Psoas muscle (tissue), 8 donors: ENCODE data around the gene SCGB3A2. TPM values are rescaled to one million over a fixed set of nuclear protein-coding genes. Genes with fewer than 3 reads are reported as not detected.

Source experiments
- ATAC-seq, 4 donors: fragments of 200-7000 bp; cut with Tn5 transposase; one replicate each; pipeline ENCODE4 v1.9.1; 2020; ENCODE audit warnings: moderate library complexity in 3 of 4, mild to moderate bottlenecking in 2 of 4
- DNase-seq, 2 donors: peaks; one replicate each; pipeline ENCODE4 v3.0.0-alpha.2; 2020
- H3K27ac ChIP-seq: fragments of 200-600 bp; one replicate; pipeline ENCODE4 v1.8.0; 2022
- H3K27me3 ChIP-seq, 3 donors: fragments of 200-600 bp in 1 of 3; one replicate each; pipeline versions ENCODE4 v1.6.1 to v1.8.0; 2013 to 2022; ENCODE audit warnings: low read length in 2 of 3, mild to moderate bottlenecking in 2 of 3, moderate library complexity in 1 of 3; ENCODE audit not compliant: insufficient read depth in 3 of 3
- H3K36me3 ChIP-seq, 2 donors: fragments of 200-600 bp in 1 of 2; one replicate each; pipeline versions ENCODE4 v1.6.1 to v1.8.0; 2013 to 2022; ENCODE audit warnings: low read depth in 1 of 2, mild to moderate bottlenecking in 1 of 2, moderate library complexity in 1 of 2; ENCODE audit not compliant: insufficient read depth in 1 of 2
- H3K4me1 ChIP-seq: fragments of 200-600 bp; one replicate; pipeline ENCODE4 v1.8.0; 2022
- H3K4me3 ChIP-seq: fragments of 200-600 bp; one replicate; pipeline ENCODE4 v1.8.0; 2022; ENCODE audit warnings: mild to moderate bottlenecking
- H3K9me3 ChIP-seq: fragments of 200-600 bp; one replicate; pipeline ENCODE4 v1.8.0; 2022
- WGBS, 3 donors: extraction: QIAGEN DNeasy Blood & Tissue Kit; methylation state at CpG; one replicate each; pipeline versions ENCODE4 v1.1.6 to v1.1.7; 2013; 5-methylcytosine and 5-hydroxymethylcytosine counted together
- intact Hi-C, 2 donors: fragments of 100-400 bp; cut with DNase I; formaldehyde crosslinking; loops; one replicate each; pipeline versions ENCODE4 v1.11.0 to v1.14.2; 2022
- polyA plus RNA-seq, 3 donors: library from polyadenylated mRNA; stranded (reverse); fragments of 200-250 nt; gene quantifications; one replicate each; pipeline ENCODE4 v1.2.3, GENCODE V29; 2013
- total RNA-seq, 4 donors: library from RNA; stranded (reverse); fragmentation: NEBNext Ultra II Directional in 2 of 4; extraction: Animal tissue kit (Norgen Biotek cat#: 25700) in 2 of 4; gene quantifications; one replicate each; pipeline versions ENCODE4 v1.2.1 to v1.2.4, GENCODE V29; 2021 to 2023
- TF ChIP-seq, protein P1 (sequence below): fragments of 200-600 bp; IDR thresholded peaks from one replicate; pipeline ENCODE4 v1.8.0; 2022; ENCODE audit warnings: antibody characterized with exemption
- donor health status: healthy with polysubstance abuse.
- donor health status: DM: no; HTN: no; CAD: no; lungs with moderate emphysema.
- donor health status: Bipolar disorder and iron deficiency.
- donor health status: healthy.
- donor health status: DM: yes; HTN: yes; CAD: no.
- donor health status: DM: no; HTN: no; CAD: no.
- donor health status: DM: no; HTN: no; CAD: no.
- donor health status: DM: yes; HTN: yes; CAD: no.

Gene SCGB3A2
- total and polyA plus RNA-seq, 7 donors, result 0.17 TPM; not detected in 6

- intact Hi-C loops, result no loop called here
- DNase-seq (no peak), ATAC-seq (no peak)
- no peaks in the 10 kb centered on the region for H3K4me1 ChIP-seq
- TF ChIP-seq, protein P1, sequence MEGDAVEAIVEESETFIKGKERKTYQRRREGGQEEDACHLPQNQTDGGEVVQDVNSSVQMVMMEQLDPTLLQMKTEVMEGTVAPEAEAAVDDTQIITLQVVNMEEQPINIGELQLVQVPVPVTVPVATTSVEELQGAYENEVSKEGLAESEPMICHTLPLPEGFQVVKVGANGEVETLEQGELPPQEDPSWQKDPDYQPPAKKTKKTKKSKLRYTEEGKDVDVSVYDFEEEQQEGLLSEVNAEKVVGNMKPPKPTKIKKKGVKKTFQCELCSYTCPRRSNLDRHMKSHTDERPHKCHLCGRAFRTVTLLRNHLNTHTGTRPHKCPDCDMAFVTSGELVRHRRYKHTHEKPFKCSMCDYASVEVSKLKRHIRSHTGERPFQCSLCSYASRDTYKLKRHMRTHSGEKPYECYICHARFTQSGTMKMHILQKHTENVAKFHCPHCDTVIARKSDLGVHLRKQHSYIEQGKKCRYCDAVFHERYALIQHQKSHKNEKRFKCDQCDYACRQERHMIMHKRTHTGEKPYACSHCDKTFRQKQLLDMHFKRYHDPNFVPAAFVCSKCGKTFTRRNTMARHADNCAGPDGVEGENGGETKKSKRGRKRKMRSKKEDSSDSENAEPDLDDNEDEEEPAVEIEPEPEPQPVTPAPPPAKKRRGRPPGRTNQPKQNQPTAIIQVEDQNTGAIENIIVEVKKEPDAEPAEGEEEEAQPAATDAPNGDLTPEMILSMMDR, result no peak
- H3K4me3 ChIP-seq, result no peak overlapping the region
- peaks cover 0 to 3% (median 0%) of the 10 kb centered on the region in 3 donors for H3K27me3 ChIP-seq
- 25 to 33% (median 25%) methylated on average over 3 of the region's 3 CpGs for WGBS, 3 donors
- no peaks in the 10 kb centered on the region for H3K36me3 ChIP-seq
- H3K9me3 ChIP-seq, result no peaks in the 10 kb centered on the region
- H3K27ac ChIP-seq, result no peak overlapping the region
Measured at GRCh38 chr5:147874910-147875367, 3.6 kb upstream of the SCGB3A2 start.

- Histone ChIP-seq H3K4me1 (no peaks in the 10 kb centered on the region), H3K36me3 (no peaks in the 10 kb centered on the region), H3K27me3 (peaks cover 0 to 6% (median 0%) of the 10 kb centered on the region in 3 donors), H3K27ac (no peak overlapping the region), H3K4me3 (no peak overlapping the region), H3K9me3 (no peaks in the 10 kb centered on the region)
- DNase-seq, result no peak
- intact Hi-C loops, result no loop called here
- TF ChIP-seq, protein P1, result no peak
- no peak for ATAC-seq
Measured at GRCh38 chr5:147876141-147876540, 2.4 kb upstream of the SCGB3A2 start.

- 71 to 78% (median 76%) methylated on average over 2 of the region's 2 CpGs for WGBS, 3 donors
- H3K4me3 ChIP-seq, result no peak overlapping the region
Measured at GRCh38 chr5:147876626-147877025, 1.9 kb upstream of the SCGB3A2 start.

DNA sequence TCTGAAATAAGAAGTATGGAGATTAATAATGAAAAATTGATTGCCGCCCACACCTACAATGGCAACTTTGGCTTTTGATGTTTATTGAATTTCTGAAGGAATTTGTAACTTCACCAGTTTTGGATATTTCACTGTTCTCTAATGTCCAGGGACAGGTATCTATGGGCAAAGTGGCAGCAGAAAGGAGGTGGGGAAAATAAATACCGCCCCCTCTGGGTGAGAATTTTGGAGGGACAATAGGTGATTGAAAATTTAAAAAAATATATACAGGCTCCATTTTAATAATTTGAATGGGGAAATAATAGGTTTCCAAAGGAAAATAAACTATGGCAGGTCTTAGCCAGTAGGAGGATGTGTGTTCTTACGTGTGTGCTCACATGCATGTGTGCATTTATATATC, 1.3 kb downstream of the SCGB3A2 start:
- DNase-seq (no peak), ATAC-seq (no peak)
- Histone ChIP-seq H3K9me3 (no peaks in the 10 kb centered on the region), H3K36me3 (no peaks in the 10 kb centered on the region), H3K27ac (no peak overlapping the region), H3K4me1 (no peaks in the 10 kb centered on the region), H3K27me3 (peaks cover 0 to 6% (median 0%) of the 10 kb centered on the region in 3 donors), H3K4me3 (no peak overlapping the region)
- 92 to 98% (median 94%) methylated on average over 3 of the region's 3 CpGs for WGBS, 3 donors
- TF ChIP-seq, protein P1, result no peak
- intact Hi-C loops, result no loop called here

More at GRCh38 chr5:147876626-147877025, 1.9 kb upstream of the SCGB3A2 start:
- intact Hi-C loops, result no loop called here
- TF ChIP-seq, protein P1, result no peak
- ATAC-seq (no peak), DNase-seq (no peak)
- no peaks in the 10 kb centered on the region for H3K9me3 ChIP-seq
- H3K27ac ChIP-seq, result no peak overlapping the region
- no peaks in the 10 kb centered on the region for H3K4me1 ChIP-seq
- peaks cover 0 to 6% (median 0%) of the 10 kb centered on the region in 3 donors for H3K27me3 ChIP-seq
- no peaks in the 10 kb centered on the region for H3K36me3 ChIP-seq

DNA sequence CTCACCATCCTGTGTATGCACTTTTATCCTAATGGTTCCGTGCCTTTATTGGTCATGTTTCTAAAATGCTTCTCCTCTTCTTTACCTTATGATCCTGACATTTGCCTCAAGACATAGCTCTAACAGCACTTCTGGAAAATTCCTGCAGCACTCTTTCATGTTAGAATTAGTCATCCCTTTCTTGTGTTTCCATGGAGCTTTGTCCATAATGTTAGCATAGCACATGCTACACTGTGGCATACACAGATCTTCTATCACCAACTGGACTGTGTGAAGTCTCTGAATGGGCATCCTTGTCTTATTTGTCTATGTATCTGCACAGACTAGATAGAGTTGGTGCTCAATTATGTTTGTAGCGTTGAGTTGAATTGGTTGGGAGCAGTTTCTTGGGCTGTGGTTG, 2.0 kb downstream of the SCGB3A2 start:
- TF ChIP-seq, protein P1, result no peak
- WGBS, 3 donors, result 88 to 96% (median 95%) methylated on average over 2 of the region's 2 CpGs
- Histone ChIP-seq H3K4me1 (no peaks in the 10 kb centered on the region), H3K27me3 (peaks cover 0 to 6% (median 0%) of the 10 kb centered on the region in 3 donors), H3K4me3 (no peak overlapping the region), H3K27ac (no peak overlapping the region), H3K36me3 (no peaks in the 10 kb centered on the region), H3K9me3 (no peaks in the 10 kb centered on the region)
- DNase-seq, result no peak
- ATAC-seq, result no peak
- intact Hi-C loops, result no loop called here
